GM18873 (cell line): ENCODE data around the gene ZNF385D.

Experiments
- ATAC-seq: cut with Tn5 transposase; IDR thresholded peaks from one replicate; pipeline ENCODE4 v1.9.1; 2021; ENCODE audit warnings: mild to moderate bottlenecking, moderate library complexity, moderate number of reproducible peaks; ENCODE audit not compliant: unreplicated experiment, low FRiP score

The ZNF385D gene

DNA sequence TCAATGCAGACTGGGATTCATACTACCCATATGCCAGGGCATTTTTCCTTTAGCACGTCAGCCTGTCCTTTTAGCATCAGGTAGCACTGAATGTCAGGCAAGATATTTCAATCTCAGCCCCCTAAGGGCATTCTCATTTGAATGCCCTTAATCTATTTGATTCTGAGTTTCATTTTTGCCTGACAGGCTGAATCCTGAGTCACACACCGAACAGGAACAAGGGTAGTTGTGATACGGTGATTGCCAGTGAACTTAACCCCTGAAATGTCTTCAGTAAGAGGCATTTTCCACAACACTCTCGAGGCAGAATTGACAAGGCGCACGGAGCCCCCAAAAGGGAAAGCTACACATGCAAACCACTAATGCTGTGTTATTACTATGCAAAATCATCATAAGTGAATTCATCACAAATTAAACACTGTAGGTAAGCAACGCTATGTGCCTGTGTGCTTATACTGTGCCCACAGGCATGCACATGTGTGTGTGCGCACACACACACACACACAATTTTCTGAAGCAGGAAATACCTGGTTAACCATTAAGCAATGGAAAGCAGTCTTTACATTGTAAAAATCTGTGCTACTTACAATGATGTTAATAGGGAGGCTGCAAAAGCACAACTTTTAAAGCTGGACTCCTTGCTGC is 130.4 kb downstream of the ZNF385D start:
- ATAC-seq = no peak

- no peak for ATAC-seq
Observed at GRCh38 chr3:21618695-21619094, 132.3 kb downstream of the ZNF385D start.

GRCh38 chr3:21613372-21614070 is 137.5 kb downstream of the ZNF385D start:
- no peak for ATAC-seq

GRCh38 chr3:21601178-21601577 is 149.8 kb downstream of the ZNF385D start:
- no peak for ATAC-seq

- ATAC-seq = no peak
Observed at GRCh38 chr3:21599890-21600289, 151.1 kb downstream of the ZNF385D start.

- no peak for ATAC-seq
Observed at GRCh38 chr3:21592828-21593227, 158.2 kb downstream of the ZNF385D start.

DNA sequence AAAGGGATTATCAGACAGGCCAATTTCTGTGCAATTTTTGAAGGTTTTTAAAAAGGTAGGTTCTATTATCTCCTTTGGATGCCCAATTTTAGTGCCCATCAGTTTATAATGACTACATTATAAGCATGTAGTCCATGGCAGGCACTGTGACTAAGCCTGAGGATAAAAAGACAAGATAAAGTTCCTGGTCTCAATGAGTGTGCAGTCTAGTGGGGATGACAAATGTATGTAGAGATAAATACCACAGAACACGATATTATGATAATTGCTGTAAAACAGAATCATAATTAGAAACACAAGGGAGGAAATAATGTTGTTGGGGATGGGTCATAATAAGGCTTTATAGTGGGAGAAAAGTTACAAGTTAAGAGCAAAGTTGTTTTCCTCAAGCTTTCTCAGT is 163.1 kb downstream of the ZNF385D start:
- ATAC-seq = no peak

- no peak for ATAC-seq
Observed at GRCh38 chr3:21585216-21585740, 165.7 kb downstream of the ZNF385D start.

DNA sequence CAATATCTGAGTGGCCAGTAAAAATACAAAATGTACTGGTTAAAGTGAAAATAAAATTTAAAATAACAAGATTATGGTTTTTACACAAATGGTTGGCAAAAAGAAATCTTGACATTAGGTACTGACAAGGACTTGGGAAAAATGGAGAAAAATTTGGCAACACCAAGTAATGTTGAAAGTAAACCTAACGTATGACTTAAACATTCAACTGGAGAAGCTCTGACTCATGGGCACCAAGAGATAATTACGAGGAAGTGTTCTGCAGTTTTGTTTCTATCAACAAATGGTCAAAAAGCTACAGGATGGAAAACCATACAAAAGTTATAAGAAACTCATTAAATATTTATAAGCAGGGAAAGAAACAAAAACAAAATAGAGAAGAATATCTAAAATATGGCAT is 177.7 kb downstream of the ZNF385D start:
- ATAC-seq = no peak

DNA sequence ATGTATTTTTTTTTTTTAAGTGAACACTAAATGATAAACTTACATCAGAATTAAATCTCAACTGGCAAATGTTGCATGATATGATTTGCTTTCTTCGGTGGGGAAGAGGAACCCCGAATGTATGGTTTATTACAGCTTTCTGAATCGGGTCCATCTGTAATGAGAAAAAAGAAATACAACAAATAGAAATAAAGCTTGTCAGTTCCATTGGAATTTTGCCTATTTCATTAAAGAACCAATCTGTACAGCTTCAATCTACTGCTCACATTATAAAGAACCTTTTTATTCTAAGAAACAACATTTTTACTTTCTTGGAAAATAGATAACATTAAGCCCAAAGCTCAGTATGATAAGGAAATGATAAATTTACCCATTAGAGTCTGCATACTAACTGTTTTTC is 186.5 kb downstream of the ZNF385D start:
- no peak for ATAC-seq

DNA sequence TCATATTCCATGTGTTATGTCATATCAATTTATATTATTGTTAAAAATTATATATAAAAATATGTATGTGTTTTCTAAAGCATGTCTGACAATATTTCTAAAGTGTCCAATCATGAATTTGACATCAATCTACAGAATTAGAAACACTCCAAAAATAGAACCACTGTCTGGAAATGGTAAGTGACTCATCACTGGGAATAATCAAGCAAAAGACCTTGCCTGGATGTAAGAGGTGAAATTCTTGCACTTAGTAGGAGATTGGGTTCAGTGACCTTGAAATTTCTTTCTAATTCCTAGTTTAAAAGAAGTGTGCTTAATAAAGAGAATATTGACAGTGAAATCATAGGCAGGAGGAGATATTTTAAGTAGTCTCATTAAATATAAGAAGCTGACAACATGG is 188.8 kb downstream of the ZNF385D start:
- ATAC-seq = no peak

DNA sequence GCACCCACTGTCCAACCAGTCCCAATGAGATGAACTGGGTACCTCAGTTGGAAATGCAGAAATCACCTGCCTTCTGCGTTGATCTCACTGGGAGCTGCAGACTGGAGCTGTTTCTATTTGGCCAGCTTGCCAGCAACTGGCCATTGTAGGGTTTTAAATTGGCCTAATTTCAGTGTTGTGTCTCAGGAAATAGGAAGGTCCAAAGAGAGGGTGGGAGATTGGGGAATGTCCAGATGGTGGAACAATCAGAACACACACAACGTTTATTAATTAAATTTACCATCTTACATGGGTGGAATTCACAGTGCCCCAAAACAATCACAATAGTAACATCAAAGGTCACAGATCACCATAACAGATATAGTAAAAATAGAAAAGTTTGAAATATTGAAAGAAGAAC is 189.5 kb downstream of the ZNF385D start:
- no peak for ATAC-seq

DNA sequence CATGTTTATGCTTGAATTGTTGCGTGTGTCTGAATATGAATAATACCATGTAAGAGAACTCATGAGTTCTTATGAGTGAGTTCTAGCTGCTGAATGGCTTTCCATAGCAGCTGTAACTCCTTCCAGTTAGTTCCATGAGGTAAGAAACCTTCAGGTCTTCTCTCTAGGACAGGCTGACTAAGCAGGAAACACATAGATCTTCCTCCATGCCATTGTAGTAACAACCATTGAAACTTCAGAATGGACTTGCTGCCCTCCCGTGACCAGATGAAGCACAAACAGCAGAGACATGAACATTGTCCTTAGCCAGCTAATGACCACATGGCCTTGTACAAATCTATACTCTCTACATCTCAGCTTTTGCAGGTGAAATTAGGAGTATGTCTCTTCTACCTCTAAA is 200.0 kb downstream of the ZNF385D start:
- no peak for ATAC-seq

DNA sequence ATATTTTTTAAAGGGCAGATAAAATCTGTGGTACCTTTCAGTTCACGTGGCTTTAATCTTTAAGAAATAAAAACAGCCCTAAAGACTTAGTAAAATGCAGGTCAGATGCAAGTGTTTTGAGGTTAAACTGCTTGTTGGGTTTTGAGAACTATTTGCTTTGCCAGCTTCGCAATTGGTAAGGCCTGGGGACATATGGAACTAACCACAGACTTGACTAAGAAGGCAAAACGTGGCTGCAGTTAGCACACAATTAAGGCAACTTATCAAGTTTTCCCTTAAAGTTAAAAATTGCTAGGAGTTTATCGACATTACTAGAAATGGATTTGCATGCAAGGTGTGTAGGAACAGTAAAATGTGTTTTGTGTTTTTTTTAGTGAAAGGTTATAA is 206.9 kb downstream of the ZNF385D start:
- ATAC-seq = no peak

GRCh38 chr3:21543380-21544075 is 207.5 kb downstream of the ZNF385D start:
- no peak for ATAC-seq

DNA sequence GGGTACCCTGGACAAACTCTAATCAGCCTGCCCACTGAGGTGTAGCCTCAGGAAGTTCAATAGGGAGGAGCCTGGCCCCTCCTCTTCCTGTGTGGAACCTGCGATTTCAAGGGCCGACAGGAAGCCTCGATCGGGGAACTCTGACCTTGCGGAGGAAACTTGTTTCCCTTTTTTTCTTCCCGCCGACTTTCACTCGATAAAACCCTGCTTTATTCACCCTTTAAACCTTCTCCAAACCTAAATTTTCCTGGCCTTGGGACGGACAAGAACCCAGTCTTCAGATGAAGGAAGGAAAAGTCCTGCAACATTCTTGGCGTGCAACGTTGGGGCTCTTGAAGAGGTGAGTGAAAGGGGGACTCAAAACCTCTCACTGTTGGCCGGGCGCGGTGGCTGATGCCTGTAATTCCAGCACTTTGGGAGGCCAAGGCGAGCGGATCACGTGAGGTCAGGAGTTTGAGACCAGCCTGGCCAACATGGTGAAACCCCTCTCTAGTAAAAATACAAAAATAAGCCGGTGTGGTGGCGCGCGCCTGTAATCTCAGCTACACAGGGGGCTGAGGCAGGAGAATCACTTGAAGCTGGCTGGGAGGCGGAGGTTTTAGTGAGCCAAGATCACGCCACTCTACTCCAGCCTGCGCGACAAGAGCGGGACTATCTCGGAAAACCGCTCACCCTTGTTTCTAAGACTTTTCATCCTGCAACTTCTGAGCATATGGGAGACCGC is 208.2 kb downstream of the ZNF385D start:
- no peak for ATAC-seq

GRCh38 chr3:21540265-21540664 is 210.7 kb downstream of the ZNF385D start:
- no peak for ATAC-seq

- no peak for ATAC-seq
Observed at GRCh38 chr3:21534462-21534861, 216.5 kb downstream of the ZNF385D start.

DNA sequence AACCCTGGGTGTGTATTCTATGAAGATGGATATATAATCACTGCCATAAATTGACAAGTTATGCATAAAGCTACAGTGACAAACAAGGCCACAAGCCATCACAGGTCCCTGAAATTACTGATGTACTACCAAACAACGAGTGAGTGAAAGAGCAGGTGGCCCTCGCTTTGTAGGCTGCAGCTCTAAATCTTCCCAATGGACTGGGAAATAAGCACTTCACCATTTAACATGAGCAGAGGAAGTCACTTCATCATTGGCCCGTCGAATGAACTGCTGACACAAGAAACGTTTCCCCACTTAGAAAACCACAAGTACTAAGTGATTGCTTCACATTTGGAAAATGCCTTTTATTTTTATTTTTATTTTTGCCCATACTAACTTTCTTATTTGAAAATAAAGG is 218.0 kb downstream of the ZNF385D start:
- no peak for ATAC-seq

DNA sequence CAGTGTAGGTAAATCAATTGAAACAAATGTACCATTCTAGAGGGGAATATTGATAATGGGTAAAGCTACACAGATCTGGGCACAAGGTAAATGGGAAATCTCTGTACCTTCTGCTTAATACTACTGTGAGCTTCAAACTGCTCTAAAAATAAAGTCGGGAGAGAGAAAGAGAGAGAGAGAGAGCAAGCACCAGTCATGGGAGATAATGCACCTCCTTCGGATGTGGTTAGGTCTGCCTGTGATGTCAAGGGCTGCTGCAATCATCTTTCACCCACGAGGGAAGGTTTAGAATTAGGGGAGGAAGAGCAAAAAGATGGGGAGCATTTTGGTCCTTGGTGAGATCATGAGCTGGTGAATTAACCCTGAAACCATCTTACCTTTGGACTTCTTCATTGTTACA is 219.1 kb downstream of the ZNF385D start:
- ATAC-seq = no peak
